ENCODE measurements around the gene TNFRSF19.
"Not testable (repeated sequence)": the region's sequence is repeated elsewhere in the genome, so short reads cannot be mapped to it uniquely, and the experiment has no call there.

The TNFRSF19 gene

GRCh38 chr13:23570921-23571315 is 706 bp downstream of the TNFRSF19 start:
- no peak for DNase-seq

- DNase-seq = no peak
Measured at GRCh38 chr13:23571431-23571830, 1.2 kb downstream of the TNFRSF19 start.

DNA sequence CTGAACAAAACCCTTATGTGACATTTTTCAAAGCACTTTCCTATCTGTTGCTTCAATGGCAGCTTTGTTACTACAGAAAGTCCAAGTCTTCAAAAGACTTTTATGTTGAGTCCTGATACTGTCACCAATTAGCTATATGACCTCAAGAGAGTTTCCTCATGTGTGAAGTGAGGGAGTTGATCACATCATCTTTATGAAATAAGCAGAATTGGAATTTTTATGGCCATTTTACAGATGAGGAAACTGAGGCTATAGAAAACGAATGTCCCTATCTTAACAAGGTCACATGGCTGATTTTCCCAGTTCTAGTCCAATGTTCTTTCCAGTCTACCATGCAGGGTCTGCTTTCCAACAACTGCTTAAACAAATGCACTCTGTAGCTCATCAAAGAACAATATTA is 2.6 kb downstream of the TNFRSF19 start:
- DNase-seq = no peak

GRCh38 chr13:23574421-23575145 is 4.4 kb downstream of the TNFRSF19 start:
- DNase-seq = no peak

DNA sequence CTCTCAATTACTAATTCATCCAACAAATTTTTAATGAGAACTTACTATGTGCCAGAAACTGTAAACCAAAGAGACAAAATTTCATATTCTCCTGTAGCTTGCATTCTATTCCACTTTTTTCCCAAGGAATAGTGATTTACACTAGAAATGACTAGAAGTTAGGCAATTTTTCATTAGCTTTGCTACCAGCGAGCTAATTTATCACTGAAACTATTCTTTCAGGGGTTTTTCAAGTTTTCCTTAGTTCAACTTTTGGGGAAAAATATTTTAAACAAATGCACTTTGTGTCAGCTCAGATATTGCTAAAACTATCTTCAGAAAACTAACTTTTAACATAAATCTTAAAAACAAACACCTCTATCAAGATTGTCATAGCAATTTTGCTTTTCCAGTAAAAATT is 5.4 kb downstream of the TNFRSF19 start:
- DNase-seq = no peak

- DNase-seq = peak in 1 of 2 experiments; percentile 5
Measured at GRCh38 chr13:23578411-23579071, 8.3 kb downstream of the TNFRSF19 start.

- DNase-seq = peak; percentile 8 to 36
Measured at GRCh38 chr13:23579072-23579895, 9.1 kb downstream of the TNFRSF19 start.

DNA sequence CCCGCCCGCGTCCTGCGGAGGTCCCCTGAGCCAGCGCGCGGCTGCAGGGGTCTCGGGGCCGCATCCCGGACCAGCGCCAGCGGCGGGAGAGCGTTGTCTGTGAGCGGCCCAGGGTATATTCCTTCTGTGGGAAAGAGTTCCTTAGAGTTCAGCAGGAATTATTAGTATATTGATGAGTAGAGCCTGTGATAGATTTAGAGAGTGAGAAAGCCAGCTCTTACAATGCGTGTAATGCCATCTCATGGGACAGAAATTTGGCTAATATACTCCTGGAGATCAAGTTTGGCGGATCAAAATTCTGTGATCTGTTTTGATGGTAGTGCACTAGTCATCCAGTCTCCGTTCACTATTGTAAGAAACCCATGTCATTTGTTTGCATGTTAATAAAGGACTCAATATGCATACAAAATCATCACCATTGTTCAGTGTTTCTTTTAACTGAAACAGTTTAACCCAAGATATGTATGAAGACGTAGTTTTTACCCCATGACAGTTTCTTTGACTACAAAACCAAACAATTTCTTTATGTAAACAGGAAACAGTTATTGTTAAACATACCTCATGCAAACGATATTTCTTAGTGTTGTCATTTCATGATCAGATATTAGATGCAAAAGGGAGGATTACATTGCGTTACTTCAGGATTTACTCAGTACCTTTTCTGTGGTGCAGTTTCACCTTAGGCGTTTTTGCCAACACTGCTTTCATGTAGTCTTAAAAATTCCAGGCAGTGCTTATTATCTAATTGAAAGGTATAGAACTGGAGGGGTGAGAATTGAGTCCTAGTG is 9.9 kb downstream of the TNFRSF19 start:
- DNase-seq = no peak

DNA sequence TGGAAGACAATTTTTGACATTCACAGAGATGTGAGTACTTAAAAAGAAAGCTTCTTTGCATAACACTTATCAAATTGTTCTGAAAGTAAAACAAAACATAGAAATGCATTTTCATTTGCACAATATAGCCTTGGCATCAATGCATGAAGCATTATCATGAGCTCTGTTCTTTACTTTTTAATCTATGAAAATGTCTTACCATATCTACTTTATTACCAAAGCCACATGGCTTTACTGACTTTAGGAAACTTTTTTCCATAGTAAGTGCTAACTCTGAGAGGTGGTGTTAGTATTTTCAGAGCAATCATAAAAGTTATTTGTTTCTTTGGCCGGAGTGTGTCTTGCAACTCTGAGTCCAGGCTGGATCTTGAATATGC is 10.5 kb downstream of the TNFRSF19 start:
- no peak for DNase-seq

DNA sequence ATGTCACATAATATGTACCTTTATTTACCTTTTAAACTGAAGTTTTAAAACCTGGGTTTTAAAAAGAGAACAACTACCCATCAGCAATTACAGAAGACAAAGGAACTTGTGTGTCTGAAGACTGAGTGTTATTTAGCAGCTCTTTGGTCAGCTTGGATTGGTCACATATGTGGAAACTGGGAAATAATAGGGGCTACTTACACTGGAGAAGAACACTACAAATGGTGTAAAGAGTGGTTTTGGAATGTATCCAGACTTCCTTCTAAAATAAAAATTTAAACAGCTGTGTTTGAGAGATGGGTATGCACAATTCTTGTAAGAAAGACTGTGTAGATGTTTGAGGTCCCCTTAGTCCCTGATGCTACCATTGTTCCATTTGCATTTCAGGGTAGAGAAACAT is 13.3 kb downstream of the TNFRSF19 start:
- no peak for DNase-seq

DNA sequence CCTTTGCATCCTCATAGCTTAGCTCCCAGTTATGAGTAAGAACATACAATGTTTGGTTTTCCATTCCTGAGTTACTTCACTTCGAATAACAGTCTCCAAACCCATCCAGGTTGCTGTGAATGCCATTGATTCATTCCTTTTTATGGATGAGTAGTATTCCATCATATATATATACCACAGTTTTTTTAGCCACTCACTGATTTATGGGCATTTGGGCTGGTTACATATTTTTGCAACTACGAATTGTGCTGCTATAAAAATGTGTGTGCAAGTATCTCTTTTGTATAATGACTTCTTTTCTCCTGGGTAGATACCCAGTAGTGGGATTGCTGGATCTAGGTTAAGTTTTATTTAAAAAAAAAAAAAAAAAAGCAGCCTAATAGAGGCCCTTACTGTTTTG is 14.1 kb downstream of the TNFRSF19 start:
- DNase-seq = no peak

- no peak for DNase-seq
Measured at GRCh38 chr13:23586336-23586735, 16.1 kb downstream of the TNFRSF19 start.

DNA sequence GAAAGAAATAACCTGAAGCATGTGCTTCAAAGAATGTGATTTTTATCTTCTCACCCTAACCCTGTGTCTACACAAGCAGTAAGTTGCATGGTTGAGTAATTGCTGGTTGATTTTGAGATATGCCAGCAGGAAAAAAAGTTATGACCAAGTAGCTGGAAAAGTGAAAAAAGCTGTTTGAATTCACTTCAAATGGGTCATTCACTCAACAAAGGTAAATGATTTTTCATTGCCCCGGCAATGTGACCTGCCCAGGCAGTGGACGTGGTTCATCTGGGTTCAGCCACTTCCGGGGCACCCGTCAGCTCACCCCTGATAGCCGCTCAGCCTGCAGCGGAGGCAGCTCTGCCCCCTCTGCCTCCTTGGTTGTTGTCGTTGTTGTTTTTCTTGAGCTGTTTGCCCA is 18.5 kb downstream of the TNFRSF19 start:
- no peak for DNase-seq

DNA sequence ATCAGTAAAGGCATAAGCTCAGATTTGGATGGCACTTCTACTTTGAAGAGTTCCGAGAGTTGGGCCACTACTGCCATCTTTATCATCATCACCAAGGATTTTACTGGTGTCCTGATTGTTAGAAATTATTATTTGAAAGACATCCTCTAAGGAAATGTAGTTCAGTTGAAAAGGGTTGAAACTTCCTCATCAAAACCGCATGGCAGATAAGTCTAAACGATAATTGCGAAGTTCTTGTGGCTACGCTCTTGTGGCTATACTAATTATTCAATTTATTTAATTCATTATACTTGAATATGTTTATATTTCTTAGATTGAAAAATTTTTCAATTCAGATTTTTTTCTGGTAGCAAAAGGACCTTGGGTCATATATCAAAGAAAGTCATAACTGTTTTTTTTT is 22.4 kb downstream of the TNFRSF19 start:
- DNase-seq = peak; percentile 3 to 21

- DNase-seq = no peak
Measured at GRCh38 chr13:23593148-23593547, 22.9 kb downstream of the TNFRSF19 start.

GRCh38 chr13:23594290-23594689 is 24.1 kb downstream of the TNFRSF19 start:
- not testable (repeated sequence) for DNase-seq

DNA sequence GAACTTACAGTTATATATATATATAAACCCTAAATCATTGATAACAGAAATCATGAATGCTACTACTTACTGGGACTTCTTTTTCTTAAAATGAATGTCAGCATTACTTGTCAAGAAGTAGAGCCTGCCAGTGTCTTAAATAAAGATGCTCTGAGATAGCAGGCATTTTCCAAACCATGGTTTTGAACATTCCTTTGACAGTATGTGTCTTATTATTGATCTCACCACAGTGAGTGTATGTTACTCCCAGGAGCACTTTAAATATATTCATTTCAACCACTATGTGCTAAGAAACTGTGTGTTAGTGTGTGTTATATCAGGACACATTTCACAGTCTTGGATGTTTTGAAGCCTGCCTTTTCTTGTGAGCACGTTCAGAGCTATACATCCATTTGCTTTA is 28.2 kb downstream of the TNFRSF19 start:
- no peak for DNase-seq

GRCh38 chr13:23599083-23599925 is 29.1 kb downstream of the TNFRSF19 start:
- DNase-seq = no peak

- DNase-seq = no peak
Measured at GRCh38 chr13:23600100-23600499, 29.9 kb downstream of the TNFRSF19 start.

GRCh38 chr13:23600534-23600933 is 30.3 kb downstream of the TNFRSF19 start:
- DNase-seq = no peak

DNA sequence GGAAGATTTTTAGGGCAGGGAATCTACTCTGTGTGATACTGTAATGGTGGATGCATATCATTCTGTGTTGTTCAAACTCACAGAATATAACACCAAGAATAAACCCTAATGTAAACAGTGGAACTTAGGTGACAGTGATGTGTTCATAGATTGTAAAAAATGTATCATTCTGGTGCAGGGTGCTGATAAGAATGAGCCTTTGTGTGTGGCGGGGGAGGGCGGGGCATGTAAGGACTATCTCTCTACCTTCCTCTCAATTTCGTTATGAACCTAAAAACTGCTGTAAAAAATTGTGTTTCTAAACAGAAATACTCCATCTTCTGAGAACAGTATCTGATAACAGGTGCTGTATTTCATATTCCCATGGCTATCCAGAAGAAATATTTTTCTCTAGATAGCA is 35.6 kb downstream of the TNFRSF19 start:
- no peak for DNase-seq

GRCh38 chr13:23608138-23608537 is 37.9 kb downstream of the TNFRSF19 start:
- DNase-seq = no peak
